Muscle layer of colon (tissue), 2 donors: ENCODE data around the gene NR6A1.

Experiments
- H3K27ac ChIP-seq: one replicate; pipeline ENCODE4 v1.7.0; 2013; ENCODE audit warnings: low read depth, mild to moderate bottlenecking, low read length, moderate library complexity
- H3K27me3 ChIP-seq, 2 donors: one replicate each; pipeline ENCODE4 v1.7.0; 2013; ENCODE audit warnings: low read length in 2 of 2, mild to moderate bottlenecking in 2 of 2; ENCODE audit not compliant: insufficient read depth in 2 of 2, control insufficient read depth in 1 of 2
- H3K36me3 ChIP-seq: one replicate; pipeline ENCODE4 v1.7.0; 2013; ENCODE audit warnings: mild to moderate bottlenecking, low read length; ENCODE audit not compliant: insufficient read depth
- H3K4me1 ChIP-seq: one replicate; pipeline ENCODE4 v1.7.0; 2013; ENCODE audit warnings: mild to moderate bottlenecking, low read length; ENCODE audit not compliant: insufficient read depth
- H3K4me3 ChIP-seq, 2 donors: one replicate each; pipeline ENCODE4 v1.7.0; 2013; ENCODE audit warnings: low read length in 2 of 2, low read depth in 1 of 2, mild to moderate bottlenecking in 1 of 2, moderate library complexity in 1 of 2
- H3K9ac ChIP-seq: one replicate; pipeline ENCODE4 v1.7.0; 2013; ENCODE audit warnings: low read length
- H3K9me3 ChIP-seq: one replicate; pipeline ENCODE4 v1.7.0; 2013; ENCODE audit warnings: mild to moderate bottlenecking, low read length
- donor health status: abdominal sarcoma.
- donor health status: Adenocarcinoma of cecum.

NR6A1 gene

DNA sequence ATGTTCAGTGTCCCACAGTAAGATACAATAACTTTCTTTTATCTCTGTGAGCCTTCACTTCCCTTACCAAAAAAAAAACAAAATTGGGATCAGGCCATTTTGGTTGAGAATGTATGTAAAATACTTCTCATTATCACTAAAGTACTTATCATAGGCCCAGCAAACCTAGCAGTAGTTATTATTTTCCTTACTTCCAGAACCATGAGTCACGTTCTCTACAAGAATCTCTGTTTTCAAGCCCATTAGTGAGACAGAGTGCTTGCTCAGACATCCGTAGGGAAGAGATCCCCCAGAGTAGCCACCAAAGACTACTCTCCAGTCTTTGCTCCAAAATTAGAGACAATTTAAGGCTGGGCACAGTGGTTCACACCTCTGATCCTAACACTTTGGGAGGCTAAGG, 160.0 kb downstream of the NR6A1 start:
- no peak overlapping the region for H3K27ac ChIP-seq
- no peak overlapping the region for H3K9ac ChIP-seq
- no peak overlapping the region for H3K4me3 ChIP-seq
- H3K4me1 ChIP-seq = no peaks in the 10 kb centered on the region
- no peaks in the 10 kb centered on the region for H3K36me3 ChIP-seq
- H3K27me3 ChIP-seq = no peaks in the 10 kb centered on the region
- no peaks in the 10 kb centered on the region for H3K9me3 ChIP-seq

DNA sequence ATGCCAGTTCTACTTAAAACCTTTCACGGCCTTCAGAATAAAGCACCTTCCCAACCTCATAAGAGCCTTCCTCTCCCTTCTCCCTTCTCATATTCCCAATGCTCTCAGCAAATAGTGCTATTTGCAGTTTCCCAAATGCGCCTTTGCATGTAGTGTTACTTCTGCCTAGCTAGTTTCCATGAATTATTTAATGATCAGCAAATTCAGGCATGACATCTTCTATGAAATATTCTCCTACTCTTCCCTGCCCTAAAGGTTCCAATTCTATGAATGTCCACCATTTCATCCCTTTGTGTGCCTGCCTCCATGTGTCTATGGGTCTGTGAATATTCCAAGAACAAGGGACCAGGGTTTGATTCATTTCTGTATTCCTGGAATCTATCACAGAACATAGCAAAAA, 165.1 kb downstream of the NR6A1 start:
- H3K36me3 ChIP-seq = no peaks in the 10 kb centered on the region
- H3K27me3 ChIP-seq = no peaks in the 10 kb centered on the region
- no peak overlapping the region for H3K9ac ChIP-seq
- no peak overlapping the region for H3K27ac ChIP-seq
- no peaks in the 10 kb centered on the region for H3K9me3 ChIP-seq
- no peak overlapping the region for H3K4me3 ChIP-seq
- no peaks in the 10 kb centered on the region for H3K4me1 ChIP-seq

DNA sequence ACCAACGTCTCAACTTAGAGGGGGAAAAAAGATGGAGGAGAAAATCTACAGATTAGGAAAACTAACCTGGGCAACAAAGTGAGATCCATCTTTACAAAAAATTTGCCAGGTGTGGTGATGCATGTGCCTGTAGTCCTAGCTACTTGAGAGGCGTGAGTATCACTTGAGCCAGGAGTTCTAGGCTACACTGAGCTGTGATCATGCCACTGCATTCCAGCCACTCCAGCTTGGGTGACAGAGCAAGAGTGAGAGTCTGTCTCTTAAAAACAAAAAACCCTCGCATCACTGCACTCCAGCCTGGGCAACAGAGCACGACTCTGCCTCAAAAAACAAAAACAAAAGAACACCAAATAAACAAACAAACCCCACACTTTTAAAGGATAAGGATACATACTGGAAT, 165.9 kb downstream of the NR6A1 start:
- H3K9me3 ChIP-seq = no peaks in the 10 kb centered on the region
- no peak overlapping the region for H3K9ac ChIP-seq
- H3K27me3 ChIP-seq = no peaks in the 10 kb centered on the region
- no peaks in the 10 kb centered on the region for H3K36me3 ChIP-seq
- H3K4me3 ChIP-seq = no peak overlapping the region
- H3K4me1 ChIP-seq = no peaks in the 10 kb centered on the region
- no peak overlapping the region for H3K27ac ChIP-seq

DNA sequence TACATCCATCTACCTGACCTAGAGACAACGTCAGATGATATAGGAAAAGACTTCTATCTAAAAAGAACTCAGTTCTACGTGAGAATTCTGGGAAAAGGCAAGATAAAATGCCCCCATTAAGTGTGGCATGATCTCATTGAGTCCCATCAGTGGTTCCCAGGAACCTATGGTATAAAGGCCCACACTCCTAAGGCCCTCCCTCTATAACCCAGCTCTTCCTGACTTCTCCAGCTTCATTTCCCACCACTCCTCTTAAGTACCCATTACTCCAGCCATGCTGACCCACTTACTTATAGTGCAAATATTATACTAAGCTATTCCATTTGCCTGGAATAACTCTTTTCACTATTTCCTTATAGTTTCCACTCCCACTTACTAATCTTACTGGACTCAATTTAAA, 168.5 kb downstream of the NR6A1 start:
- no peaks in the 10 kb centered on the region for H3K27me3 ChIP-seq
- H3K4me3 ChIP-seq = no peak overlapping the region
- no peak overlapping the region for H3K9ac ChIP-seq
- no peaks in the 10 kb centered on the region for H3K4me1 ChIP-seq
- H3K36me3 ChIP-seq = no peaks in the 10 kb centered on the region
- no peak overlapping the region for H3K27ac ChIP-seq
- no peaks in the 10 kb centered on the region for H3K9me3 ChIP-seq

DNA sequence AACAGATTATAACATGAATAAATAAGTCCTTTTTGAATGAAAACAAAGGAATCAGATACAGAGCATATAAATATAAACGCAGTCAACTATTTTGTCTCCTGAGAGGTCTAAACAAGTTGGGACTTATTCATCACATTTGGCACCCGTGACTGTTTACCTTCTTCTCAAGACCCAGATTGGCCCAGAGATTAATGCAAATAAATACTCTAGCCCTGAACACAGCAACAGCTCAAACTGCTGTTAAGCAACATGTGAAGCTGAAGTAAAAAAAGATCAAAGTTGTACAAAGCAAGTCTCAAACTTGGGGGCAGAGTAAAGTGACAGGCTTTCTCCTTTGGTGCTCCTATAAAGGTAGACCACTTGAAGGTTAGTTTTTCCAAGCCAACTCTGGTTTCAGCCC, 168.9 kb downstream of the NR6A1 start:
- no peaks in the 10 kb centered on the region for H3K9me3 ChIP-seq
- no peak overlapping the region for H3K4me3 ChIP-seq
- no peak overlapping the region for H3K27ac ChIP-seq
- H3K9ac ChIP-seq = no peak overlapping the region
- H3K4me1 ChIP-seq = no peaks in the 10 kb centered on the region
- no peaks in the 10 kb centered on the region for H3K27me3 ChIP-seq
- H3K36me3 ChIP-seq = no peaks in the 10 kb centered on the region

DNA sequence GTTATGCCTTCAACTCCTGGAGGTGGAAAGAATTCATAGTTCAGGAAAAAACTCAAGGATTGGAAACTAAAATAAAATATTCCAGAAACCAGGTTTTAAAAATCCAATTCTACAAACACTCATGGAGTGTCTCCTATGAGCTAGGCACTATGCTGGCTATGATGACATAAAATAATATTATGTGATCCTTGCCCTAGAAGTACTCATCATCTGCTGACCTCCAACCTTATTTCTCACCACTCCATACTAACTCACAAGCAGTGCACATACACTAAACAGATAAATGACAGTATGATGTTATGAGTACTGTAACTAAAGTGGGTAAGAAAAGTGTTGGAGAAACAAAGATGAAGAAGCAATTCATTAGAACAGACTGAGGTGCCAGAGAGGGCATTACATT, 170.7 kb downstream of the NR6A1 start:
- Histone ChIP-seq H3K27ac (no peak overlapping the region), H3K27me3 (no peaks in the 10 kb centered on the region), H3K36me3 (no peaks in the 10 kb centered on the region), H3K4me3 (no peak overlapping the region), H3K9ac (no peak overlapping the region), H3K9me3 (no peaks in the 10 kb centered on the region), H3K4me1 (peaks cover 12% of the 10 kb centered on the region)

DNA sequence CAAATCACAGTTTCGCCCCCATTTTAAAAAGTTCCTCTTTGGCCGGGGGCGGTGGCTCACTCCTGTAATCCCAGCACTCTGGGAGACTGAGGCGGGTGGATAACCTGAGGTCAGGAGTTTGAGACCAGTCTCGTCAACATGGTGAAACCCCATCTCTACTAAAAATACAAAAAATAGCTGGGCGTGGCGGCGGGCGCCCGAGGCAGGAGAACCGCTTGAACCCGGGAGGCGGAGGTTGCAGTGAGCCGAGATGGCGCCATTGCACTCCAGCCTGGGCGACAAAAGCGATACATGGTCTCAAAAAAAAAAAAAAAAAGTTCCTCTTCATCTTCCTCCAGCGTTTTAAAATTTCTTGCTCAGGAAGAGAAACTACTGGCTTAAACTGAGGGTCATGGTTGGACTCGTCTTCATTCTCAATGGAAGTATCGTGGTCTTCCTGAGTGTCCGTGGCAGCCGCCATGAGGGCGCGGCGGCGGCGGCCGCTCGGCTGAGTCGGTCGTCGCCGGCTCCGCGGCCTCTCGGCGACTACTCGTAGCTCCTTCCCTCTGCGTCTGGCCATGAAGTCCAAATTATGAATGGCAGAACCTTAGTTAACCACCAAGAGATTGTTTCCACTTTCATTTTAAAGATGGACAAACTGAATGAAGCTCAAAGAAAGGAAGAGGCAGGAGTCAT, 171.9 kb downstream of the NR6A1 start:
- Histone ChIP-seq H3K4me3 (no peak overlapping the region), H3K9me3 (no peaks in the 10 kb centered on the region), H3K27ac (no peak overlapping the region), H3K9ac (no peak overlapping the region), H3K4me1 (peaks cover 22% of the 10 kb centered on the region), H3K27me3 (no peaks in the 10 kb centered on the region), H3K36me3 (no peaks in the 10 kb centered on the region)

DNA sequence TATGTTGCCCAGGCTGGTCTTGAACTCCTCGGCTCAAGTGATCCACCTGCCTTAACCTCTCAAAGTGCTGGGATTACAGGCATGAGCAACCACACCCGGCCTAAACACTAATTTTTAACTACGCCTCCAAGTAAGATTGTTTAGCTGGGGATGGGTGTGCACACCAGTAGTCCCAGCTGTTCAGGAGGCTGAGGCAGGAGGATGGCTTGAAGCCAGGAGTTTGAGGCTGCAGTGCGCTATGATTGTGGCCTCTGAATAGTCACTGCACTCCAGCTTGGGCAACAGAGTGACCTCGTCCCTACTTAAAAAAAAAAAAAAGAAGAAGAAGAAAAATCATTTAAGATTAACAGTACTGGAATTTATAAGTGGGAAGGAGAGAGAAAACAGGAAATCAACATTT, 173.1 kb downstream of the NR6A1 start:
- Histone ChIP-seq H3K4me1 (peaks cover 34% of the 10 kb centered on the region), H3K27me3 (no peaks in the 10 kb centered on the region), H3K4me3 (no peak overlapping the region), H3K27ac (no peak overlapping the region), H3K9ac (no peak overlapping the region), H3K36me3 (no peaks in the 10 kb centered on the region), H3K9me3 (no peaks in the 10 kb centered on the region)

DNA sequence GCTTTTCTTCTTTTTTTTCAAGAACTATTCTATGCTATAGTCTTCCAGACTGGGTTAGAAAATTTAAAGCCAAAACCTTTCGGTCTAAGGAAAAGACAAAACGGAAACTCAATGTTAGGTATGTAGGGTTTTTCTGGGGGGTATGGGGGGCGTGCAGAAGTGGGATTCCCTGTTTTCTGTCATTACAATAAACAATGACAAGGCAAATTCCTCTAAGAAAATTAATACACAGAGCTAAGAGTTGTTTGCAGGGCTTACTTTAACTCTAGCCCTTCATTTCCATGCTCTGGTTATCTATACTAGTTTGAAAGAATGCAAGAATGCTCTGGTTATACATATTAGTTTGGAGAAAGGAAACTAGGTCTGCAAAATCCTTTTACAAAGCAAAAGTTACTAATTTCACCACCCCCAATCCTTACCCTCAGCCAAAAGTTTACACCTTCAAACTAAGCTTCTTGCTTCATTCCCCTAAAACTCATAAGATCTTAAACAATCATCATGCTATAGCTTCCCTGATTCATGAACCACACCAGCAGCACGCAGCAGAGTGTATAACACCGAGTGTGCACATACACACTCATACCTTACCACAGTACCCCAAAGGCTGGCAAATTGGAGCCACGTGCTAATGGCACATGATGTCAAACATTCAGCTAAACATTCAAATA, 174.8 kb downstream of the NR6A1 start:
- Histone ChIP-seq H3K9ac (no peak overlapping the region), H3K36me3 (no peaks in the 10 kb centered on the region), H3K4me3 (no peak overlapping the region), H3K27me3 (no peaks in the 10 kb centered on the region), H3K9me3 (no peaks in the 10 kb centered on the region), H3K27ac (no peak overlapping the region), H3K4me1 (peaks cover 38% of the 10 kb centered on the region)

DNA sequence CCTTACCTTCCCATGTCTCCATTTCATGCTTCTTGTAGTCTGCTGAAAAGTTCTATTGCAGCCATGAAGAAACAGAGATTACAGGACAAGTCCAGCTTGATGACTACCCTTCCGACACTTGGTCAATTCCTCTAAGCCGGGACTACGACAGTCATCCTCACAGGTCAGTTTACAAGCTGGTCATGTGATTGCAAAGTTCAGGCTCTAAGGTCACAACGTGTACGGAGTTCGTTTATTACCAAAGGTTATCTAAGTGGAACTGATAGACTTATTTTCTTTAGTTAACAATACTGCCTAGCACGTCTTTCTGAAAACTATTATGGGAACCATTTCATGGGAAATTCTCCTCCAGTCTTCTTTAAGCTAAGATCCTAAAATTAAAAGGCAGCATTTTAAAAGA, 175.4 kb downstream of the NR6A1 start:
- peaks cover 40% of the 10 kb centered on the region for H3K4me1 ChIP-seq
- H3K27ac ChIP-seq = no peak overlapping the region
- no peak overlapping the region for H3K4me3 ChIP-seq
- no peaks in the 10 kb centered on the region for H3K36me3 ChIP-seq
- no peaks in the 10 kb centered on the region for H3K27me3 ChIP-seq
- no peak overlapping the region for H3K9ac ChIP-seq
- H3K9me3 ChIP-seq = no peaks in the 10 kb centered on the region

DNA sequence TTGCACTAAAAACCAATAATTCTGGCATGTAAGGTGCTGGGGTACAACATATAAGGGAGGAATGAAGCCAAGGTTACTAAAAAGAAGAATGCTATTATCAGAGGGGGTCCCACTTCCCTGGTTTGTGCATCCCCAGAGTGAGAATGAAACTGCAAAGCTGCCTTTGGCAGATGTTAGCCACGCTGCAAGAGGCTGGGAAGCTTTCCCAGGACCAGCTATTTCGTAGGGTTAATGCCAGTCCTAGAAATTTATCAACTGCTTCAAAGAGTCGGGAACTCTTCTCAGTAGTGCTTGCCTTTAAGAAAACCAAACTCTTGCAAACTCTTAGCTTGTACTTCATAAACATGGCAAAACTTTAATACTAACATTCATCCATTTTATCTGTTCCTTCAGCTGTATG, 176.4 kb downstream of the NR6A1 start:
- Histone ChIP-seq H3K36me3 (no peaks in the 10 kb centered on the region), H3K27ac (no peak overlapping the region), H3K9ac (no peak overlapping the region), H3K9me3 (no peaks in the 10 kb centered on the region), H3K4me1 (peaks cover 40% of the 10 kb centered on the region), H3K27me3 (no peaks in the 10 kb centered on the region), H3K4me3 (no peak overlapping the region)

DNA sequence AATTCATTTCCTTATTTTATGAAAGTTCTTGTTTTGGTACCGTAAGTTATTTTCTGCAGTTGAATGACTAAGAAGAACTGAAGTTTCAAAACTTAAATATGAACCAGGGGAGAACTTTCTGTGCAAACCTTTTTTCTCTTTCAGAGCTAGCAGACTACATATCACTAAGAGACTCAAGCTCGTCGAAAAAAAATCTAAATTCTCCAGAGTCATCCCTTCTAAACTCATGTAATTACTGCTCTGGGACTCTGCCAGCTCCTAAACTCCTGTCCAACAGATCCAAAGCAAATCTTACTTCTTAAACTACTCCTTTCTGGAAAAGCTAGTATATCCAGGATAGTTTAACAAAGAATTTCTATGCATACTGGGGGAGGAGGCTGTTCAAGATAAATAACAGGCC, 176.9 kb downstream of the NR6A1 start:
- no peak overlapping the region for H3K9ac ChIP-seq
- H3K4me3 ChIP-seq = no peak overlapping the region
- peaks cover 40% of the 10 kb centered on the region for H3K4me1 ChIP-seq
- H3K27me3 ChIP-seq = no peaks in the 10 kb centered on the region
- no peaks in the 10 kb centered on the region for H3K9me3 ChIP-seq
- H3K27ac ChIP-seq = no peak overlapping the region
- no peaks in the 10 kb centered on the region for H3K36me3 ChIP-seq
